GM12878 (cell line): Measurements from ENCODE around the gene ADGRB2. TPM values are rescaled to one million over a fixed set of nuclear protein-coding genes. Genes with fewer than 3 reads are reported as not detected.

Source experiments
- ATAC-seq: fragments of 200-7000 bp; cut with Tn5 transposase; 3 replicates; pipeline ENCODE4 v1.9.1; 2020; ENCODE audit warnings: mild to moderate bottlenecking, moderate library complexity
- BruUV-seq: library from RNA; stranded (reverse); fragments of 400-500 nt; replicated peaks from 2 replicates; lab custom pipeline; 2021; lab: Mats Ljungman, UMichigan
- CTCF ChIA-PET: fragments of 300-600 bp; sonication (Branson Sonifier 250); formaldehyde crosslinking; extraction: SDS; loops from one replicate; lab custom pipeline; 2021; ENCODE audit warnings: inconsistent platforms; lab: Yijun Ruan, JAX
- POLR2A ChIA-PET: fragments of 350-600 bp; formaldehyde crosslinking; extraction: SDS; loops from one replicate; lab custom pipeline; 2021; ENCODE audit warnings: inconsistent platforms; lab: Charles Lee
- RAD21 ChIA-PET: fragments of 300-600 bp; sonication (Branson Sonifier 250); formaldehyde crosslinking; loops from one replicate; lab custom pipeline; 2023; ENCODE audit warnings: antibody characterized with exemption; ENCODE audit not compliant: unreplicated experiment; lab: Charles Lee
- SMC1A ChIA-PET: fragments of 300-600 bp; sonication (Branson Sonifier 250); formaldehyde crosslinking; loops from one replicate; lab custom pipeline; 2023; ENCODE audit not compliant: unreplicated experiment, uncharacterized antibody; lab: Charles Lee
- DNase-seq: peaks from one replicate; pipeline ENCODE4 v3.0.0-alpha.2; 2011; ENCODE audit warnings: low read depth, low spot score
- FAIRE-seq: peaks from 3 replicates; lab custom pipeline; 2011; peaks lifted over from hg19 to GRCh38; lab: Jason Lieb, UNC
- H2AFZ ChIP-seq: 2 replicates; pipeline ENCODE4 v1.6.0; 2011; ENCODE audit warnings: low read depth, low read length, control low read depth; ENCODE audit not compliant: control insufficient read depth
- H3K27ac ChIP-seq: 2 replicates; pipeline ENCODE4 v1.5.1; 2011; ENCODE audit warnings: control low read depth; ENCODE audit not compliant: control insufficient read depth, insufficient read depth
- H3K27me3 ChIP-seq, 2 experiments: replicated peaks in 1 of 2; 2 replicates each; pipeline versions ENCODE4 v1.6.0 to v1.6.1; 2011; ENCODE audit warnings: low read length in 1 of 2; ENCODE audit not compliant: control insufficient read depth in 2 of 2, insufficient read depth in 2 of 2
- H3K36me3 ChIP-seq, 2 experiments: 2 replicates each; pipeline ENCODE4 v1.5.1; 2011; ENCODE audit warnings: low read length in 1 of 2; ENCODE audit not compliant: control insufficient read depth in 2 of 2, insufficient read depth in 2 of 2
- H3K4me1 ChIP-seq: 2 replicates; pipeline ENCODE4 v1.6.1; 2011; ENCODE audit warnings: mild to moderate bottlenecking, low read length, moderate library complexity, mixed read lengths; ENCODE audit not compliant: control insufficient read depth, insufficient read depth
- H3K4me2 ChIP-seq: 2 replicates; pipeline ENCODE4 v1.6.0; 2011; ENCODE audit warnings: control low read depth; ENCODE audit not compliant: control insufficient read depth, insufficient read depth
- H3K4me3 ChIP-seq: fragments of 200-600 bp; sonication (generic); 2 replicates; pipeline ENCODE4 v1.5.1; 2016
- H3K79me2 ChIP-seq: 2 replicates; pipeline ENCODE4 v1.6.0; 2011; ENCODE audit warnings: low read length; ENCODE audit not compliant: control insufficient read depth, insufficient read depth
- H3K9ac ChIP-seq: 2 replicates; pipeline ENCODE4 v1.8.0; 2011; ENCODE audit warnings: low read length, control low read depth, mixed read lengths; ENCODE audit not compliant: control insufficient read depth, insufficient read depth
- H3K9me3 ChIP-seq: replicated peaks from 3 replicates; pipeline ENCODE4 v1.5.1; 2011; ENCODE audit warnings: mild to moderate bottlenecking, low read length; ENCODE audit not compliant: control insufficient read depth, insufficient read depth
- H4K20me1 ChIP-seq: 2 replicates; pipeline ENCODE4 v1.6.0; 2011; ENCODE audit not compliant: control insufficient read depth, insufficient read depth
- BCL11A ChIP-seq: IDR thresholded peaks from 2 replicates; pipeline ENCODE4 v1.6.1; 2011; ENCODE audit warnings: low read depth, low read length
- CBX3 ChIP-seq: fragments of 200-600 bp; sonication (generic); IDR thresholded peaks from 2 replicates; pipeline ENCODE4 v1.6.1; 2016; ENCODE audit warnings: low read depth, borderline replicate concordance
- CEBPB ChIP-seq, 2 experiments: fragments of 150-350 bp in 1 of 2; IDR thresholded peaks; 2 replicates each; pipeline ENCODE4 v1.6.1; 2012 to 2014; ENCODE audit warnings: low read depth in 2 of 2, low read length in 2 of 2, borderline replicate concordance in 1 of 2, inconsistent platforms in 1 of 2
- ESRRA ChIP-seq: IDR thresholded peaks from 2 replicates; pipeline ENCODE4 v1.6.1; 2012; ENCODE audit warnings: mild to moderate bottlenecking, low read length, improper control_type of control experiment
- MXI1 ChIP-seq: fragments of 150-350 bp; IDR thresholded peaks from 2 replicates; pipeline ENCODE4 v1.6.1; 2011; ENCODE audit warnings: low read depth, mild to moderate bottlenecking, inconsistent platforms, low read length, improper control_type of control experiment
- NBN ChIP-seq: fragments of 450-650 bp; IDR thresholded peaks from 2 replicates; pipeline ENCODE4 v1.6.1; 2016
- RB1 ChIP-seq: fragments of 450-650 bp; formaldehyde crosslinking; IDR thresholded peaks from 2 replicates; pipeline ENCODE4 v1.6.1; 2017; ENCODE audit warnings: mild to moderate bottlenecking, borderline replicate concordance
- SMAD1 ChIP-seq: fragments of 450-650 bp; IDR thresholded peaks from 2 replicates; pipeline ENCODE4 v1.6.1; 2018; ENCODE audit warnings: mild to moderate bottlenecking, low read depth; ENCODE audit not compliant: partially characterized antibody
- SP1 ChIP-seq: IDR thresholded peaks from one replicate; pipeline ENCODE4 v1.6.1; 2011; ENCODE audit warnings: low read depth, low read length
- ZBED1 ChIP-seq: IDR thresholded peaks from 2 replicates; pipeline ENCODE4 v1.6.1; 2016; ENCODE audit warnings: borderline replicate concordance
- ZZZ3 ChIP-seq: IDR thresholded peaks from 2 replicates; pipeline ENCODE4 v1.6.1; 2011; ENCODE audit warnings: low read depth; ENCODE audit not compliant: control insufficient read depth, insufficient read length
- WGBS: methylation state at CpG from one replicate; pipeline ENCODE4 v1.1.6; 2016; ENCODE audit warnings: low lambda C conversion rate; ENCODE audit not compliant: insufficient replicate concordance, insufficient coverage; ENCODE audit errors: missing lambda C conversion rate; 5-methylcytosine and 5-hydroxymethylcytosine counted together
- in situ Hi-C: fragments of 300-500 bp; cut with MboI; formaldehyde crosslinking; loops from 9 replicates; pipeline ENCODE4 v1.14.3; 2018; ENCODE audit warnings: mixed read lengths
- intact Hi-C: fragments of 100-400 bp; cut with micrococcal nuclease; formaldehyde crosslinking; loops from one replicate; pipeline ENCODE4 v1.14.2; 2022; ENCODE audit not compliant: unreplicated experiment
- polyA plus RNA-seq, 11 experiments: library from polyadenylated mRNA; depleted of rRNA in 4 of 11; unstranded in 6 of 11; stranded (reverse) in 5 of 11; fragments of >200 nt; fragmentation: Nextera tagmentation in 4 of 11; fragmentation: Illumina TruSeq in 1 of 11; extraction: Ambion mirVana in 4 of 11; extraction: Trizol in 1 of 11; gene quantifications; 1 replicate in 1 of 11; 2 replicates in 10 of 11; pipeline versions ENCODE4 v1.2.1 to v1.2.3, GENCODE V29; 2011 to 2016; ENCODE audit warnings: inconsistent platforms in 2 of 11, missing spikeins in 2 of 11, low read depth in 1 of 11
- total RNA-seq, 4 experiments: library from RNA; depleted of rRNA in 3 of 4; stranded (reverse); fragments of >200 nt in 3 of 4; fragmentation: Illumina TruSeq in 1 of 4; extraction: Trizol in 1 of 4; gene quantifications; 2 replicates each; pipeline versions ENCODE4 v1.2.1 to v1.2.3, GENCODE V29; 2013 to 2021
- TF ChIP-seq, protein P1 (sequence below): fragments of 450-650 bp; IDR thresholded peaks from 2 replicates; pipeline ENCODE4 v1.6.1; 2017; ENCODE audit warnings: borderline replicate concordance
- TF ChIP-seq, protein P2 (sequence below): IDR thresholded peaks from 2 replicates; pipeline ENCODE4 v1.6.1; 2011; ENCODE audit warnings: low read depth, mild to moderate bottlenecking, low read length, moderate library complexity, borderline replicate concordance; ENCODE audit errors: extremely low read depth
- TF ChIP-seq, protein P3 (sequence below): fragments of 450-650 bp; IDR thresholded peaks from 2 replicates; pipeline ENCODE4 v1.6.1; 2017; ENCODE audit warnings: low read depth, mild to moderate bottlenecking, moderate library complexity
- TF ChIP-seq, protein P4 (sequence below): IDR thresholded peaks from 2 replicates; pipeline ENCODE4 v1.6.1; 2012; ENCODE audit warnings: low read depth, low read length, improper control_type of control experiment
- TF ChIP-seq, protein P5 (sequence below): IDR thresholded peaks from 2 replicates; pipeline ENCODE4 v1.6.1; 2011; ENCODE audit warnings: borderline replicate concordance, low read depth, mild to moderate bottlenecking, moderate library complexity, low read length; ENCODE audit not compliant: insufficient read depth, poor library complexity, severe bottlenecking

ADGRB2 gene
- total and polyA plus RNA-seq, 10 of the 15 experiments (the other 5 are each of a cell fraction or from before 2014, with no cell fraction given), result 0.11 to 0.33 (median 0.18) TPM; not detected in 4

DNA sequence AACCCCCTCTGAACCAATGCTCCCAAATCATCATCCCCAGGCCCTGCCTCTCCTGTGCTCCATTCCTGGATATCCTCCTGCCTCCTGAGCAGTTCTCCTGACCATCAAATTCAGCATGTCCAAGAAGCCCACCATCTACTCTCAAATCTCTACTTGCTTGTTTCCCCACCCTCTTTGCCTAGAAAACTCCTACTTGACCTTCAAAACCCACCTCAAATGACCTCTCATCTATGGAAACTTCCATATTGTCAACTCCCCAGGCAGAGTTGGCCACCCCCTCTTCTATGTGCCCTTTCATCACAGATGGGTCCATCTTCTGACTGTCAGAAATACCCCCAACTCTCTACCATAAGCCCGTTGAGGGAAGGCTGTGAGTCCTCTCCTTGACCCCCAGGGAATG is 16.8 kb downstream of the ADGRB2 start:
- ChIA-PET POLR2A (no interaction called here), CTCF (interaction anchor here (1.0 to 3.8 kb wide), 3 partner anchors 13 to 707 kb away, joined by 3 to 70 read pairs (median 12); no protein-coding TSS in a partner anchor), RAD21 (no interaction called here), SMC1A (interaction anchor here (0.9 kb wide), 1 partner anchor 105 kb away, joined by 3 read pairs; no protein-coding TSS in a partner anchor)
- no TSS peak for BruUV-seq
- no peak for DNase-seq
- H3K27ac ChIP-seq, result no peak overlapping the region
- intact Hi-C loops, result no loop called here
- H3K4me3 ChIP-seq, result no peak overlapping the region
- TF ChIP-seq, protein P1, sequence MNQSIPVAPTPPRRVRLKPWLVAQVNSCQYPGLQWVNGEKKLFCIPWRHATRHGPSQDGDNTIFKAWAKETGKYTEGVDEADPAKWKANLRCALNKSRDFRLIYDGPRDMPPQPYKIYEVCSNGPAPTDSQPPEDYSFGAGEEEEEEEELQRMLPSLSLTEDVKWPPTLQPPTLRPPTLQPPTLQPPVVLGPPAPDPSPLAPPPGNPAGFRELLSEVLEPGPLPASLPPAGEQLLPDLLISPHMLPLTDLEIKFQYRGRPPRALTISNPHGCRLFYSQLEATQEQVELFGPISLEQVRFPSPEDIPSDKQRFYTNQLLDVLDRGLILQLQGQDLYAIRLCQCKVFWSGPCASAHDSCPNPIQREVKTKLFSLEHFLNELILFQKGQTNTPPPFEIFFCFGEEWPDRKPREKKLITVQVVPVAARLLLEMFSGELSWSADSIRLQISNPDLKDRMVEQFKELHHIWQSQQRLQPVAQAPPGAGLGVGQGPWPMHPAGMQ, result no peak
- TF ChIP-seq RB1 (no peak), SP1 (no peak), BCL11A (no peak), ZZZ3 (no peak), NBN (no peak), CEBPB (IDR thresholded peaks at IDR 0.05; ENCODE audit: borderline replicate concordance in 1 of 2, low read depth in 2 of 2, low read length in 2 of 2) (no peak), MXI1 (no peak), SMAD1 (no peak), CBX3 (no peak), ESRRA (no peak), ZBED1 (no peak)
- TF ChIP-seq, protein P2, sequence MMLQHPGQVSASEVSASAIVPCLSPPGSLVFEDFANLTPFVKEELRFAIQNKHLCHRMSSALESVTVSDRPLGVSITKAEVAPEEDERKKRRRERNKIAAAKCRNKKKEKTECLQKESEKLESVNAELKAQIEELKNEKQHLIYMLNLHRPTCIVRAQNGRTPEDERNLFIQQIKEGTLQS, result no peak
- TF ChIP-seq, protein P3, sequence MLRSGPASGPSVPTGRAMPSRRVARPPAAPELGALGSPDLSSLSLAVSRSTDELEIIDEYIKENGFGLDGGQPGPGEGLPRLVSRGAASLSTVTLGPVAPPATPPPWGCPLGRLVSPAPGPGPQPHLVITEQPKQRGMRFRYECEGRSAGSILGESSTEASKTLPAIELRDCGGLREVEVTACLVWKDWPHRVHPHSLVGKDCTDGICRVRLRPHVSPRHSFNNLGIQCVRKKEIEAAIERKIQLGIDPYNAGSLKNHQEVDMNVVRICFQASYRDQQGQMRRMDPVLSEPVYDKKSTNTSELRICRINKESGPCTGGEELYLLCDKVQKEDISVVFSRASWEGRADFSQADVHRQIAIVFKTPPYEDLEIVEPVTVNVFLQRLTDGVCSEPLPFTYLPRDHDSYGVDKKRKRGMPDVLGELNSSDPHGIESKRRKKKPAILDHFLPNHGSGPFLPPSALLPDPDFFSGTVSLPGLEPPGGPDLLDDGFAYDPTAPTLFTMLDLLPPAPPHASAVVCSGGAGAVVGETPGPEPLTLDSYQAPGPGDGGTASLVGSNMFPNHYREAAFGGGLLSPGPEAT, result no peak
- TF ChIP-seq, protein P4, sequence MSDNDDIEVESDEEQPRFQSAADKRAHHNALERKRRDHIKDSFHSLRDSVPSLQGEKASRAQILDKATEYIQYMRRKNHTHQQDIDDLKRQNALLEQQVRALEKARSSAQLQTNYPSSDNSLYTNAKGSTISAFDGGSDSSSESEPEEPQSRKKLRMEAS, result no peak
- TF ChIP-seq, protein P5, sequence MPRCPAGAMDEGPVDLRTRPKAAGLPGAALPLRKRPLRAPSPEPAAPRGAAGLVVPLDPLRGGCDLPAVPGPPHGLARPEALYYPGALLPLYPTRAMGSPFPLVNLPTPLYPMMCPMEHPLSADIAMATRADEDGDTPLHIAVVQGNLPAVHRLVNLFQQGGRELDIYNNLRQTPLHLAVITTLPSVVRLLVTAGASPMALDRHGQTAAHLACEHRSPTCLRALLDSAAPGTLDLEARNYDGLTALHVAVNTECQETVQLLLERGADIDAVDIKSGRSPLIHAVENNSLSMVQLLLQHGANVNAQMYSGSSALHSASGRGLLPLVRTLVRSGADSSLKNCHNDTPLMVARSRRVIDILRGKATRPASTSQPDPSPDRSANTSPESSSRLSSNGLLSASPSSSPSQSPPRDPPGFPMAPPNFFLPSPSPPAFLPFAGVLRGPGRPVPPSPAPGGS, result no peak
- no peaks in the 10 kb centered on the region for H3K9me3 ChIP-seq
- no peaks in the 10 kb centered on the region for H3K36me3 ChIP-seq
- WGBS, result 0% methylated on average over 1 of the region's 1 CpG
- no peak for ATAC-seq
- no peaks in the 10 kb centered on the region for H4K20me1 ChIP-seq
- FAIRE-seq, result no peak
- H3K27me3 ChIP-seq, result peaks cover 0 to 5% of the 10 kb centered on the region in 2 experiments; a peak in 1 of 4 replicates
- no peak overlapping the region for H3K9ac ChIP-seq
- H2AFZ ChIP-seq, result no peak overlapping the region
- peaks cover 24% of the 10 kb centered on the region for H3K4me1 ChIP-seq
- H3K79me2 ChIP-seq, result no peaks in the 10 kb centered on the region
- in situ Hi-C loops, result no loop called here
- no peak overlapping the region for H3K4me2 ChIP-seq
